ENCODE measurements around the gene CX3CL1.

The CX3CL1 gene

GRCh38 chr16:57409065-57409464 is 36.8 kb downstream of the CX3CL1 start:
- no peak for DNase-seq (ENCODE audit: low read depth in 1 of 2, low spot score in 1 of 2)
- no peak overlapping the region for H3K27ac ChIP-seq (replicated peaks)
- TF ChIP-seq SPI1 (IDR thresholded peaks at IDR 0.05; ENCODE audit: borderline replicate concordance, low read depth), result no peak
- H3K4me3 ChIP-seq (replicated peaks; ENCODE audit: insufficient read depth, low read length), result no peak overlapping the region
- no peaks in the 10 kb centered on the region for H3K27me3 ChIP-seq (ENCODE audit: insufficient read depth, poor library complexity, severe bottlenecking)

- no peak for TF ChIP-seq POLR2AphosphoS5 (IDR thresholded peaks at IDR 0.05; ENCODE audit: low read depth)
- TF ChIP-seq, protein P1, sequence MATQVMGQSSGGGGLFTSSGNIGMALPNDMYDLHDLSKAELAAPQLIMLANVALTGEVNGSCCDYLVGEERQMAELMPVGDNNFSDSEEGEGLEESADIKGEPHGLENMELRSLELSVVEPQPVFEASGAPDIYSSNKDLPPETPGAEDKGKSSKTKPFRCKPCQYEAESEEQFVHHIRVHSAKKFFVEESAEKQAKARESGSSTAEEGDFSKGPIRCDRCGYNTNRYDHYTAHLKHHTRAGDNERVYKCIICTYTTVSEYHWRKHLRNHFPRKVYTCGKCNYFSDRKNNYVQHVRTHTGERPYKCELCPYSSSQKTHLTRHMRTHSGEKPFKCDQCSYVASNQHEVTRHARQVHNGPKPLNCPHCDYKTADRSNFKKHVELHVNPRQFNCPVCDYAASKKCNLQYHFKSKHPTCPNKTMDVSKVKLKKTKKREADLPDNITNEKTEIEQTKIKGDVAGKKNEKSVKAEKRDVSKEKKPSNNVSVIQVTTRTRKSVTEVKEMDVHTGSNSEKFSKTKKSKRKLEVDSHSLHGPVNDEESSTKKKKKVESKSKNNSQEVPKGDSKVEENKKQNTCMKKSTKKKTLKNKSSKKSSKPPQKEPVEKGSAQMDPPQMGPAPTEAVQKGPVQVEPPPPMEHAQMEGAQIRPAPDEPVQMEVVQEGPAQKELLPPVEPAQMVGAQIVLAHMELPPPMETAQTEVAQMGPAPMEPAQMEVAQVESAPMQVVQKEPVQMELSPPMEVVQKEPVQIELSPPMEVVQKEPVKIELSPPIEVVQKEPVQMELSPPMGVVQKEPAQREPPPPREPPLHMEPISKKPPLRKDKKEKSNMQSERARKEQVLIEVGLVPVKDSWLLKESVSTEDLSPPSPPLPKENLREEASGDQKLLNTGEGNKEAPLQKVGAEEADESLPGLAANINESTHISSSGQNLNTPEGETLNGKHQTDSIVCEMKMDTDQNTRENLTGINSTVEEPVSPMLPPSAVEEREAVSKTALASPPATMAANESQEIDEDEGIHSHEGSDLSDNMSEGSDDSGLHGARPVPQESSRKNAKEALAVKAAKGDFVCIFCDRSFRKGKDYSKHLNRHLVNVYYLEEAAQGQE (IDR thresholded peaks at IDR 0.05; ENCODE audit: insufficient replicate concordance, low read depth), result no peak
- TF ChIP-seq CTCF (IDR thresholded peaks at IDR 0.05; ENCODE audit: insufficient read depth, low read length), result no peak
- no peak for TF ChIP-seq SPI1 (IDR thresholded peaks at IDR 0.05; ENCODE audit: borderline replicate concordance, low read depth)
- Histone ChIP-seq H3K4me3 (replicated peaks; ENCODE audit: insufficient read depth, low read length) (no peak overlapping the region), H3K27me3 (ENCODE audit: insufficient read depth, poor library complexity, severe bottlenecking) (no peaks in the 10 kb centered on the region), H3K27ac (replicated peaks) (no peak overlapping the region)
- no peak for DNase-seq (ENCODE audit: low read depth in 1 of 2, low spot score in 1 of 2)
Observed at GRCh38 chr16:57409870-57410587, 37.7 kb downstream of the CX3CL1 start.

- no peak for TF ChIP-seq GABPA (IDR thresholded peaks at IDR 0.05; ENCODE audit: low read depth)
- no peak for TF ChIP-seq SPI1 (IDR thresholded peaks at IDR 0.05; ENCODE audit: borderline replicate concordance, low read depth)
- DNase-seq (ENCODE audit: low read depth in 1 of 2, low spot score in 1 of 2), result no peak
- Histone ChIP-seq H3K4me3 (replicated peaks; ENCODE audit: insufficient read depth, low read length) (no peak overlapping the region), H3K27ac (replicated peaks) (no peak overlapping the region), H3K27me3 (ENCODE audit: insufficient read depth, poor library complexity, severe bottlenecking) (no peaks in the 10 kb centered on the region)
Observed at GRCh38 chr16:57411362-57411976, 39.2 kb downstream of the CX3CL1 start.

DNA sequence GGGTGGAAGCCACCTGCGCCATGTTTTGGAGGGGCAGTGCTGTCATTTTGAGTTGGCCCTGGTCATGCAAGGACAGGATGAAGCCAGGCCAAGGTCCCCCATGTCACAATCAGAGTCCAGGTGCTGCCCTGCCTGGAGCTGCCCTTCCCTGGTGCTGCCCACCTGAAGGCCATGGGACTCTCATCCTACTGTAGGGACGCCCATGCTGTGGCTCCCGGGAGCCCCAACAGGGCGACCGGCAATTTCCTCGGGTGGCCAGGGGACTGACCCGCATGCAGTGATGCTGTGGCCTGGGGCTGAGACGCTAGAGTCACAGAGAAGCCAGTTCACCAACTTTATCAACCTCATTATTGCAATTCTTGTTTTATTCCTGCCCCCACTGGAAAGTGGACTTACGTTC is 40.3 kb downstream of the CX3CL1 start:
- no peaks in the 10 kb centered on the region for H3K27me3 ChIP-seq (ENCODE audit: insufficient read depth, poor library complexity, severe bottlenecking)
- no peak for DNase-seq (ENCODE audit: low read depth in 1 of 2, low spot score in 1 of 2)
- H3K27ac ChIP-seq (replicated peaks), result no peak overlapping the region
- TF ChIP-seq CTCF (IDR thresholded peaks at IDR 0.05; ENCODE audit: insufficient read depth, low read length) (no peak), GABPA (IDR thresholded peaks at IDR 0.05; ENCODE audit: low read depth) (no peak), SPI1 (IDR thresholded peaks at IDR 0.05; ENCODE audit: borderline replicate concordance, low read depth) (no peak), POLR2AphosphoS5 (IDR thresholded peaks at IDR 0.05; ENCODE audit: low read depth) (no peak)
- TF ChIP-seq, protein P1 (IDR thresholded peaks at IDR 0.05; ENCODE audit: insufficient replicate concordance, low read depth), result no peak
- no peak overlapping the region for H3K4me3 ChIP-seq (replicated peaks; ENCODE audit: insufficient read depth, low read length)
